IPS-18a (cell line): Measurements from ENCODE around the gene KSR1.
"Not testable (repeated sequence)": the region's sequence is repeated elsewhere in the genome, so short reads cannot be mapped to it uniquely, and the experiment has no call there.

Experiments
- H3K27ac ChIP-seq: one replicate; pipeline ENCODE4 v1.5.1; 2013; ENCODE audit warnings: low read length
- H3K27me3 ChIP-seq: one replicate; pipeline ENCODE4 v1.6.1; 2013; ENCODE audit warnings: mild to moderate bottlenecking, low read length; ENCODE audit not compliant: control insufficient read depth, insufficient read depth
- H3K36me3 ChIP-seq: one replicate; pipeline ENCODE4 v1.6.1; 2013; ENCODE audit warnings: low read depth, low read length; ENCODE audit not compliant: control insufficient read depth
- H3K4me1 ChIP-seq: one replicate; pipeline ENCODE4 v1.6.1; 2013; ENCODE audit warnings: low read depth, low read length; ENCODE audit not compliant: control insufficient read depth
- H3K4me3 ChIP-seq: one replicate; pipeline ENCODE4 v1.5.1; 2013; ENCODE audit warnings: low read length
- H3K9ac ChIP-seq: one replicate; pipeline ENCODE4 v1.6.1; 2013; ENCODE audit warnings: mild to moderate bottlenecking, low read length, moderate library complexity
- H3K9me3 ChIP-seq: one replicate; pipeline ENCODE4 v1.6.1; 2013; ENCODE audit warnings: low read depth, low read length; ENCODE audit not compliant: control insufficient read depth

Gene KSR1

DNA sequence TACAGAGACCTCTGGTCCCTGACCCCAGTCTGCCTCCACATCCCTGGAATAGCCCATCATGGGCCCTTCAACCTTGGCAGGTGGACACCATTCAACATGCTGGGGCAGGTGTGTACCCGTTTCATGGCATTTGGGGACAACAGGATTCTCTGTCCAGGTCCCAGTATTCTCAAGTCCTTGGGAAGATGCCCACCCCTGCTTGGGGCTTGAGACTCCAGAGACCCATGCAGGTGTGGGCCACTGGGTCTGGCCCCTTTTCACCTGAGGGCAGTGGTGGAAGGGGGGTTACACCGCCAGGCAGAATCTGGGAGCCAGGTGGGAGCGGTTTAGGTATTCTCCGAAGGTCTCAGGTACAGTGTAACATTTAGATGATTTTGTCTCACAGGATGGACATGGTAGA, 37.1 kb upstream of the KSR1 start:
- H3K9me3 ChIP-seq, result no peaks in the 10 kb centered on the region
- H3K9ac ChIP-seq, result no peak overlapping the region
- no peak overlapping the region for H3K27ac ChIP-seq
- no peaks in the 10 kb centered on the region for H3K27me3 ChIP-seq
- H3K36me3 ChIP-seq, result no peaks in the 10 kb centered on the region
- H3K4me3 ChIP-seq, result no peak overlapping the region
- no peaks in the 10 kb centered on the region for H3K4me1 ChIP-seq

DNA sequence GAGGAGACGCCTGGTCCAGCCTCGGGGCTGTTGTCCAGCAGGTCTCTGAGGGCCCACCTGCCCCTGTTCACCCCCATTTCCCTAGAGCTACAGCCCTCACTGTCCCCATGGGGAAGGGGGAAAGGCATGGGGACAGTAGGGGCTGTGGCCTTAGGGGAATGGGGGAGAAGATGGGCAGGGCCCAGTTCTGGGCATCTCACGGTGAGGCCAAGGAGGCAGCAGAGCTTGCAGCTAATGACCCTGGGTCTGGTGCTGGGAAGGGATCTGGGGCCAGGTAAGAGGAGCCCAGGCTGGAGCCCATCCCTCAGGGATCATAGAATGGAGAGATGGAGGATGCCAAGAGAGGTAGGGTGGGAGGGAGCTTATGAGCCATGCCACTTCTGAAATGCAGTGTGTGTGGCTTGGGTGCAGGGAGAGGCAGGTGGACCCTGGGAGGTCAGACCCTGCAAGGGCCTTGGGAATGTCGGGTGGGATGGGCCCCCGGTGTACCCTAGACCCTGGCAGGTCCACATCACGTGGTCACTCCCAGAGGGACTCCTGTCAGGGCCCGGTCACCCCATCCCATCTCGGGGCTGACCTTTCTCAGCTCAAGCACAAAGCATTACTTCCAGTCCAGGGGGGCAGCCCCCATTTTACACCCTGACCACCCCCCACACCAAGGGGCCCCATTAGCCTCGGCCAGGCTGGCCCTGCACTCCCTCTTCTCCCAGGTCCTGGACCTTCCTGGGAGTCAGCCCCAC, 35.9 kb upstream of the KSR1 start:
- no peaks in the 10 kb centered on the region for H3K4me1 ChIP-seq
- no peaks in the 10 kb centered on the region for H3K9me3 ChIP-seq
- no peak overlapping the region for H3K27ac ChIP-seq
- no peaks in the 10 kb centered on the region for H3K36me3 ChIP-seq
- H3K27me3 ChIP-seq, result no peaks in the 10 kb centered on the region
- no peak overlapping the region for H3K9ac ChIP-seq
- no peak overlapping the region for H3K4me3 ChIP-seq

DNA sequence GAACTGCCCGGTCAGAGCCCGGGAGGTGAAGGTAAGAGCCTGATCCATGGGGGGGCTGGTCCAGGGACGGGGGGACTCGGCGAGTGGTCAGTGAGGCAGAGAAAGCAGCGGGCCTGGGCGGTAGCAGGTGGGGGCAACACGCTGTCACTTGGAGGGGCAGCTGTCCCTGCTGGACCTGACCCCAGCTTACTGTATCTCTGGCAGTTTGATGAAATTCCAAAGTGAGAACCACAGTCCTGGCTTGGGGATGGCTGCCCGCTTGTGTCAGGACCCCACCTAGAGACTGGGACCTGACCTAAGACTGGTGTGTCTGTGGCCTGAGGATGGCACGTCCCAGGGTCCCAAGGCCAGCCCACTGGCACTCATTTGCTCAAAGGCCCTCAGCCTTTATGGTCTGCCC, 35.1 kb upstream of the KSR1 start:
- H3K36me3 ChIP-seq, result no peaks in the 10 kb centered on the region
- no peaks in the 10 kb centered on the region for H3K9me3 ChIP-seq
- no peaks in the 10 kb centered on the region for H3K27me3 ChIP-seq
- no peak overlapping the region for H3K9ac ChIP-seq
- no peak overlapping the region for H3K4me3 ChIP-seq
- H3K27ac ChIP-seq, result no peak overlapping the region
- H3K4me1 ChIP-seq, result no peaks in the 10 kb centered on the region

DNA sequence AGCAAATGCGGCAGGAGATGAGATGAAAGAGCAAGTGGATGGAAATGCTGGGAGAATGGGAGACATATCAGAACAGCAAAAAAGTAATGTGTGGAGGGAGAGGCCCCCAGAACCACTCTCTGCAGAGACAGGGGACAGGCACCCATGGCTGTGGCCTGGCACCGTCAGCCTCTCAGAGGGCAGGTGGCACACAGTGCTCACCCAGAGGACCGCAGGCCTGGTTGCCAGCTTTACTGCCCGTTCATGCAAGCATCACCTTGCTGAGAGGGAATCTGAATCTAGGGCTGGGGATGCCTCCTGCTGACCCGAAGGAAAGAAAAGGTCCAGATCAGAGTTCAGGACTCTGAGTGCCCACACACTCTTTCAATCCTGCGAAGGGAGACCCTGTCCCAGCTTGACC, 34.6 kb upstream of the KSR1 start:
- not testable (repeated sequence) for H3K27me3 ChIP-seq

DNA sequence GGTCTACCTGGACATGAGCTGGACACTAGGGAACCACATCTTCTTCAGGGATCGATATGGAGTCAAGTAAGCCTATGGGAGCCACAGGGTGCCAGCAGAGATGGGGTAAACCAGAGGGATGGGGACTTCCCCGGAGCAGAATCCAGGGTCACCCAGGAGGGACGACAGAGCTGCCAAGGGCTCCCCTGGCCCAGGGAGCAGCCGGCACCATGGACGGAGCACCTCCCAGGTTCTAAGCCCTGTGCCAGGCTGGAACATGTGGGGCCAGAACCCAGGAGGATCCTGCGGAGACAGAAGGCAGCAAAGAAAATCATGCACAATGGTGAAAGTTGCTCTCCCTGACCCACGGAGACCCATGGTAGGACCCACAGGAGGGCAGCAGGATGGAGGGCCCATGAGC, 33.6 kb upstream of the KSR1 start:
- no peaks in the 10 kb centered on the region for H3K27me3 ChIP-seq
- no peak overlapping the region for H3K9ac ChIP-seq
- H3K4me1 ChIP-seq, result no peaks in the 10 kb centered on the region
- H3K9me3 ChIP-seq, result no peaks in the 10 kb centered on the region
- H3K36me3 ChIP-seq, result no peaks in the 10 kb centered on the region
- H3K27ac ChIP-seq, result no peak overlapping the region
- no peak overlapping the region for H3K4me3 ChIP-seq

More for the DNA sequence above, 34.6 kb upstream of the KSR1 start:
- H3K9me3 ChIP-seq, H3K4me1 ChIP-seq, H3K36me3 ChIP-seq, H3K4me3 ChIP-seq, H3K9ac ChIP-seq, H3K27ac ChIP-seq: not testable (repeated sequence)

DNA sequence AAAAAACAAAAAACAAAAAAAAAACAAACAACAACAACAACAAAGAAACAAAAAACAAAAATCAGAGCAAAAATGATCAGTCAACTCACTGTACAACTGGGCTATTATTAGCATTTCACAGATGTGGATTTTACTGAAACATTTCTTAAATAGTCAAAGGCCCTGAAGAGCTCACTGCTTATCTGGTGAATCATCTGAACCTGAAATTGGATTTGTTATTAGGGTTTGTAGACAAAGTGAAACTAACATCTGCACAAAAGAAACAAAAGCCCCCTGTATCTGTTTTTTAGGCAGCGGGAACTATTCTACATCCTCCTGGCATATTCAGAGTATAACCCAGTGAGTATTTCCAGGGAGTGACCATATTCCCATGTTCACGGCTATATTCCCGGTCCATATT, 32.6 kb upstream of the KSR1 start:
- H3K9ac ChIP-seq, result no peak overlapping the region
- H3K4me3 ChIP-seq, result no peak overlapping the region
- H3K9me3 ChIP-seq, result no peaks in the 10 kb centered on the region
- H3K27ac ChIP-seq, result no peak overlapping the region
- H3K27me3 ChIP-seq, result no peaks in the 10 kb centered on the region
- no peaks in the 10 kb centered on the region for H3K4me1 ChIP-seq
- no peaks in the 10 kb centered on the region for H3K36me3 ChIP-seq

DNA sequence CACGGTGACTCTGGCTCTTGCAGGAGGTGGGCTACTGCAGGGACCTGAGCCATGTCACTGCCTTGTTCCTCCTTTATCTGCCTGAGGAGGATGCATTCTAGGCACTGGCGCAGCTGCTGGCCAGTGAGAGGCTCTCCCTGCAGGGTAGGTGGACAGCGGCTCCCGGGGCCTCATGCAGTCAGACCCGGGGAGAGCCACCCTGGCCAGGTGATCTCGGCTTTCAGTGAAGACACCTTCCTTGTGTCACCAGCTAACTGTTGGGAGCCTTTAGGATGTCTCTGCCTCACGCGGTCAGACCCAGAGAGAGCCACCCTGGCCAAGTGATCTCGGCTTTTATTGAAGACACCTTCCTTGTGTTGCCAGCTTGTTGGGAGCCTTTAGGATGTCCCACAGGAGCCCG, 31.7 kb upstream of the KSR1 start:
- no peaks in the 10 kb centered on the region for H3K36me3 ChIP-seq
- no peaks in the 10 kb centered on the region for H3K4me1 ChIP-seq
- H3K27me3 ChIP-seq, result no peaks in the 10 kb centered on the region
- no peak overlapping the region for H3K27ac ChIP-seq
- no peak overlapping the region for H3K9ac ChIP-seq
- H3K9me3 ChIP-seq, result no peaks in the 10 kb centered on the region
- H3K4me3 ChIP-seq, result no peak overlapping the region

DNA sequence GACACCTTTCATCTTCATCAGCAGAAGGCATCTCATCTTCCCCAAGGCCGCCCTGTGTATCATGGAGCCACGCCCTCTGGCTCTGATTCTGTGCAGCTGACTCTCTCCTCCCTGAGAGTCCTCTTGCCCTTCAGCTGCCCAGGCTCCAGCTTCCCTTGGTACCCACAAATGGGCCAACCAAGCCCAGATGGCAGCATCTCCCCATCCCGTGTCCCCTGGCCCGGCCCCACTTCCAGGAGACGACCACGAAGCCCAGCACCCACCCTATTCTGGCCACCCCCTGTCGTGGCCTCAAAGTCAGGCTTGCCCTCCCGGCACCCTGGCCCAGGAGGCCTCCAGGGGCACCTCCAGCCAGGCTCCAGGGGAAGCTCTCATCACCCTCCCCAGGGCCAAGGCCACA, 31.3 kb upstream of the KSR1 start:
- Histone ChIP-seq H3K36me3 (no peaks in the 10 kb centered on the region), H3K27me3 (no peaks in the 10 kb centered on the region), H3K27ac (no peak overlapping the region), H3K4me3 (no peak overlapping the region), H3K4me1 (no peaks in the 10 kb centered on the region), H3K9ac (no peak overlapping the region), H3K9me3 (no peaks in the 10 kb centered on the region)

DNA sequence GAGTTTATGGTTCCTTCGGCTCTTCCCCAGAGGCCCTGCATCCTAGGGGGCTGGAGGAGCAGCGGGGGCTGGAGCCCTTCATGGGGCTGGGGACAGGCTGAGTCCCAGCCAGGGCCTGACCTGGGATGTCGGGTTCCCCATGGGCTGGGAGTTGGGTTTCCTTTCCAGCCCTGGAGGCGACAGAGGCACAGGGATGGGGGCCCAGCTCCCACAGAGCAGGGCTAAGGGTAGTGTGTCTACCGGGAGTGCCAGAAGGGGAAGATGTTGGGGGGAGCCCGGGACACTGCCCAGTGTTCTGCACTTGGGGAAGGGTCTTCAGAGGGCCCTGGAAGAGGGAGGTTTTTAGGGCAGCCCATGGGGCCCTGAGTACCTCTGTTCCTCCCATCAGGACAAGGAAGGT, 30.7 kb upstream of the KSR1 start:
- not testable (repeated sequence) for H3K4me1 ChIP-seq, H3K27me3 ChIP-seq, H3K27ac ChIP-seq, H3K9me3 ChIP-seq, H3K36me3 ChIP-seq, H3K4me3 ChIP-seq, H3K9ac ChIP-seq

DNA sequence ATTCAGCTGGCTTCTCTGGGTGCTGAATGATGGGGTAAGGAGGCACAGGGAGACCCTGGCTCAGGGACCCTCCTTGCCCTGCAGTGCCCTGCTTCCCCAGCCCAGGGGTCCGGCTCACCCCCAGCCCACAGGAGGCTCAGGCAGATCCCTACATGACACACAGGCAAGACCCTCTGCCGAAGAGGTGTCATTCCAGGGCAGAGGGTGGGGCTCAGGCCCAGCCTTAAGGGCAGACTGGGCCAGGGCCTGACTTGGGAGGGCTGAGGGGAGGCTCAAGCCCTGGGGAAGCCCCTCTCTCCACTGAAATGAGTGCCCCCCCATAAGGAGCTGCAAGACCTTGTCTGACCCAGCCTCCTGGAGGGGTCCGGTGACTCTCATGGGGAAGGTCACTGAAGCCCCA, 30.3 kb upstream of the KSR1 start:
- Histone ChIP-seq H3K27me3 (no peaks in the 10 kb centered on the region), H3K4me3 (no peak overlapping the region), H3K4me1 (no peaks in the 10 kb centered on the region), H3K9ac (no peak overlapping the region), H3K36me3 (no peaks in the 10 kb centered on the region), H3K9me3 (no peaks in the 10 kb centered on the region), H3K27ac (no peak overlapping the region)

DNA sequence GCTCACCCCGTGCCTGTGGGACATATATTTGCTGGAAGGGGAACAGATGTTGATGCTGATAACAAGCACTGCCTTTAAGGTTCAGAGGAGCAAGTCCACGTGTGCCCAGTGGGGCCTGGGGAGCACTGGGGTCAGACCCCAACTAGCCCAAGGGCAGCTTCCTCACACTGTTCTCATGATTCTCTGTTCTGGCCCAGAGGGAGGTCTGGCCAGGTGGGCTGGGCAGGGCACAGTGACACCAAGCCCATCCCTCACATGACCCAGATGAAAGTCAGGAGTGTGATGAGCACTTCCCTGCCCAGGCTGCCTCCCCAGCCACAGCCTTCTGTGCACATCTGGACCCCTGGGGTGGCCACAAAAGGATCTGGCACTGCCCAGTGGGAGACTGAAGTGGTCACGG, 29.8 kb upstream of the KSR1 start:
- H3K27me3 ChIP-seq, H3K27ac ChIP-seq, H3K9me3 ChIP-seq, H3K9ac ChIP-seq, H3K4me3 ChIP-seq, H3K4me1 ChIP-seq, H3K36me3 ChIP-seq: not testable (repeated sequence)

DNA sequence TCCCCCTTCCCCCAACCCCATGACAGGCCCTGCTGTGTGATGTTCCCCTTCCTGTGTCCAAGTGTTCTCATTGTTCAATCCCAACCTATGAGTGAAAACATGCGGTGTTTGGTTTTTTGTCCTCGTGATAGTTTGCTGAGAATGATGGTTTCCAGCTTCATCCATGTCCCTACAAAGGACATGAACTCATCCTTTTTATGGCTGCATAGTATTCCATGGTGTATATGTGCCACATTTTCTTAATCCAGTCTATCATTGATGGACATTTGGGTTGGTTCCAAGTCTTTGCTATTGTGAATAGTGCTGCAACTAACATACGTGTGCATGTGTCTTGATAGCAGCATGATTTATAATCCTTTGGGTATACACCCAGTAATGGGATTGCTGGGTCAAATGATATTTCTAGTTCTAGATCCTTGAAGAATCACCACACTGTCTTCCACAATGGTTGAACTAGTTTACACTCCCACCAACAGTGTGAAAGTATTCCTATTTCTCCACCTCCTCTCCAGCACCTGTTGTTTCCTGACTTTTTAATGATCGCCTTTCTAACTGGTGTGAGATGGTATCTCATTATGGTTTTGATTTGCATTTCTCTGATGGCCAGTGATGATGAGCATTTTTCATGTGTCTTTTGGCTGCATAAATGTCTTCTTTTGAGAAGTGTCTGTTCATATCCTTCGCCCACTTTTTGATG, 28.9 kb upstream of the KSR1 start:
- not testable (repeated sequence) for H3K9ac ChIP-seq, H3K27ac ChIP-seq, H3K4me1 ChIP-seq, H3K4me3 ChIP-seq, H3K36me3 ChIP-seq, H3K27me3 ChIP-seq, H3K9me3 ChIP-seq
